Activated CD4-positive, alpha-beta T cell treated with anti-CD3 and anti-CD28 coated beads for 4 hours (primary cell): ENCODE measurements around the gene DGKG.

Source experiments
- DNase-seq, 2 donors: peaks; one replicate each; pipeline ENCODE4 v3.0.0-alpha.2; 2020

The DGKG gene

DNA sequence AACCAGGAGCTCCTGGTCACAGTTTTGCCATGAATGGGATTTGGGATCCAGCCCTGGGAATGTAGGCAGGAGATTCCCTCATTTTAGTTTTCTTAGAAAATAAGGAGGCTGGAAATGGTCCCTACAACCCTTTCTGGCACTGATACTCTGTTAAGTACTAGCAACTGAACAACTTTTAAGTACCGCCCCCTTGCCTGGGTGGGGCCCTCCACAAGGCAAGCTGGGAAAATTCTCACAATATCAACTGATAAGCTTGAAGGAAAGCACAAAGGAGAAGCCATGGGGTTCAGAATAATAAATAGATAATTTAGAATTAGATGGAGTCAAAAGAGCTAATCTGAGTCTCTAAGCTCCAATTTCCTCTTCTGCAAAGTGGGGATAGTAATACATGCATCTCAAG lies 4.2 kb upstream of the DGKG start:
- no peak for DNase-seq

DNA sequence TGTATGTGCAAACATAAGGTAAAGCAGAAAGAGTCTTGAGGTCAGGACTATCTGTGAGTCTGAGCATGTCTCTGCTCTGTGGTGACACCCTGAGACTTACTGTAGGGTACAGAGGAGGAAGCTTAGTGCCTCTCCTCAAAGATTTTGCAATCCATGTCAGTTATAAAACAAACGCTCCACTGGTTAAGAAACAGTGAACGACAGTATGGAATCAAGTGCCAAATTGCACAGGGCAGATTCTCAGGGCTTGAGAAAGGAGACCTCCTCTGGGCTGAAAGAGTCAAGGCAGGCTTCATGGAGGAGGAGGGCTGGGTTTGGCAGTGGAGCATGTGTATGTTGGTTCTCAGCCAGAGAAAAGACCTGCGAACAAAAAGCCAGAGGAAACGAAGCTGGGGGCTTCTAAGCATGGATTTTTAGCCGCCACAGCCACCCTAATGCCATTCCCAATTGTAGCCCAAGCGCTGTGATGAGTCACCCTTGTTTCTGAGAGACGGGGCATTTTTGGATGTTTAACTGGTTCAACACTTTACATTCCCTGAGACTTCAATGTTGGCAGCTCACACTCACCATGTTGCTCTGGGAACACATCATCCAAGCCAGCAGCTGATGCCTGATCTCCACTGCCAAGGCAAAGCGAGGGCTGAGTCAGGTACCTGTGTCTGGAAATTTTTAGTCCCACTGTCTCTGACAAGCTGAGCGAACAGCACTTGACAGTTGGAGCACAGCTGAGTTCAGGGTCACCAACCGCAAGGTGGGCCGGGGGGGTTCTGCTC lies 3.4 kb upstream of the DGKG start:
- no peak for DNase-seq

DNA sequence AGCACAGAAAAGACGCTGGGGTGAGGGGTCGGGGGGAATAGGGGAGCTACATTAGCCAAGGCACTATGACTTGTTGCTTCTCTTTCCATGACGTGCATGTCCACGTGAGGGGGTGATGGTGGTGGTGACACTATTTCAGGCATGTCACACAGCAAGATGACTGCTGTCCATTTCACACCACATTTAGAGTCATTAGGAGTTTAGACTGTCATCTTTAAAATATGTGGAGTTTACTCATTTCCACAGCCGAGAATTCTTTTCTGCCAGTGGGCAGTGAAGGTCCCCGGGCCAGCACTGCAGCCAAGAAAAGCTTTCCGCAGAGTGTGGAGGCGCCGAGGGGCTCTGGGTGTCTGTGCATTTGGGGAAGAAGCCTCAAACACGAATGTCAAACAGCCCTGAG lies 954 bp upstream of the DGKG start:
- DNase-seq, result no peak

DNA sequence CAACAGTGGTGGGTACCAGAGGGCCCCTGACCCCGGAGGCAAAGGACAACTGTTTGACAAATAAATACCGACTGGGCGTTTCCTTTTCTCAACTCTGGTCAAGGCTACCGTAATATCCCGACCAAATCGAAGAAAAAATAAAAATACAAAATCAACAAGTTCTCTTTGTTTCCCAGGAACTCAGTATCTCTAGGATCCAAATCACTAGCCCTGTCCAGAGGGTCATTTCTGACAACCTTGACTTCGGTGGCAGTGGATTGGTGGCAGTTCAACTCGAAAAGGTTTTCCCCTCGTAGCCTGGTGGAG lies 456 bp upstream of the DGKG start:
- DNase-seq, result no peak

DNA sequence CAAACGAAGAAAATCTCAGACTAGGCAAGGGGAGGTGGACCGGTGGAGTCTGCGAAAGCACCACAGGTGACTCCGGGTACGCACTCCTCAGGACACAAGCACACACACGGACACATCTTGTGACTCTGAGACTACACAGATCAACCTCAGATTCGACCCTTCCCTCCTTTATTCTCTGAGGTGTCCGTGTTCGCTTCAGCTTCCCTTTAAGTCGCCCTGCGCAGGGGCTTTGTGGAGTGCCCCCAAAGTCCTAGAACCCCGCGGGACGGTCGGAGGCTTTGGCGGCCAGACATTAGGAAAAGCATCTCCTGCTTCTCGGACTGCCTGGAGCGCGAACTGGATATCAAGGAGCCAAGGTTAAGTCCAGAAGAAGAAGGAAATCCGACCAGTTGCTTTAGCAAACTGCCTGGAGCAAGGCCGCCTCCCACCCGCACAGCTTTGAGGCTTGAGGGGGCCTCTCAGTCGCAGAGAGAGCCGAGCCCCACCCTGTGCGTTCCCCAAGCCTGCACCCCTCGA lies 730 bp downstream of the DGKG start:
- no peak for DNase-seq

DNA sequence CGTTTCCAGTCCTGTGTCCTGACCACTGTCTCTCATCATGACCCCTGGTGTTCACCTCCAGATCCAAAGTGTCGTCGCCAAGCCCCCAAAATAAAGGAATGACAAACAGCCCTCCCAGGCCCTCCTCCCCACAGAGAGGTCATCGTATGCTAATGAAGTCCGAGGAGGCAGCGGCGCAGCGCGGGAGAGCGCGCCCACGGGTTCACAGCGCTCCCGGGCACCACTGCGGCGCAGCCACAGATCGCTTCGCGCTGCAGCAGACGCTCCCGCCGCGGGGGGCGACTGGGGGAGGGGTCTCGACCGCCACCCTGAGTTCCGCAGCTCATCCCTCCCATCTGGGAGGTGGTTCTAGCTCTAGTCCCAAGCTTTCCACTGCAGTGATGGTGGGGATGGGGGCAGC lies 1.3 kb downstream of the DGKG start:
- DNase-seq, result no peak

DNA sequence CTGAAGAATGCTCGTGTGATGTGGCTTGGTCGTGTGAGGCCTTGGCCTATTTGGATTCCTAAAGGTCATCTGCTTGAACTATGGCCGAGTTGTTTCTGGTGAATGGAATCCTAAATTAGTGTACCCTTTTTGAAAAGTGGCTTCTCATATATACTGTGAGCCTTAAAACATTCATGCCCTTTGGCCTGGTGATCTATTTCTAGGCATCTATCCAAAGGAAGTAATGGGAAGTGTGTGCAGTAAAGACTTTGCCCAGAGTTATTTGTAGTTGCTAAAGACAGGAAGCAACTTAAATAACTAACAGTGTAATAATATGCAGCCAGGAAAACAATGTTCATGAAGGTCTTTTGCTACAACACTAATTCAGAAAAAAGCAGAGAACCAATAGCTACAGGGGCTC lies 3.0 kb downstream of the DGKG start:
- DNase-seq, result no peak

DNA sequence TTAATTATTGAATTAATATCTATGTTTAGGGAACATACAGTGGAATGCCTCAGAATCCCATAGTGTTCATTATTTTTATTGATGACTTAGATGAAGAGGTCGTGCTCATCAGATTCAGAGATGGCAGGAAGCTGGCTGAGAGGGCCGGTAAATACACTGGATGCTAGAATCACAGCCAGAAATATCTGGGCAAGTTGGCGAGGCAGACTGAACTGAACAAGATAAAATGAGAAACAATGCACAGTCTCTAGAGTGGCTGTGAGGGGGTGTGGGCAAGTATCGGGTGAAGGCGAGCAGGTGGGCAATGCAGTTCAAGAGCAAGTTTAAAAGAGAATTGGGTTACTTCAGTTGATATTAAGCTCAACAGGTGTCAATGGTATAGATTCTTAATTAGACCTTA lies 5.9 kb downstream of the DGKG start:
- no peak for DNase-seq

DNA sequence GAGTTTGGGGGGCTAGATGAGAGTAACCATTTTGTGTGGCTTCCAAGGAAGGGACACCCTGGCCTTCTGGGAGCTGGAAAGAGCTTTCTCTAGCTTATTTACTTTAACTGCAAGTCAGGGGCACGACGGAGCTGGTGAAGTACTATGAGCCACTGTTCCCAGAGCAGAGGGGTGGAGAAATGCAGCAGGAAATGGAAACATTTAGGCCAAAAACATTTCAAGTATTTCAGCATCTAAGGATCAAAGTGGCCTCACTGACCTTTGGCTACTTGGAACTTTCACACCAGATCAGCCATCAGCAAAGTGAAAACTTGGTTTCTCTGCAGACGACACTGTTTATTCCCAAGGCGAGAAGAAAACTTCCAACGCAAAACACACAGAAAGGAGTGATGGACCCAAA lies 7.9 kb downstream of the DGKG start:
- DNase-seq, result no peak

DNA sequence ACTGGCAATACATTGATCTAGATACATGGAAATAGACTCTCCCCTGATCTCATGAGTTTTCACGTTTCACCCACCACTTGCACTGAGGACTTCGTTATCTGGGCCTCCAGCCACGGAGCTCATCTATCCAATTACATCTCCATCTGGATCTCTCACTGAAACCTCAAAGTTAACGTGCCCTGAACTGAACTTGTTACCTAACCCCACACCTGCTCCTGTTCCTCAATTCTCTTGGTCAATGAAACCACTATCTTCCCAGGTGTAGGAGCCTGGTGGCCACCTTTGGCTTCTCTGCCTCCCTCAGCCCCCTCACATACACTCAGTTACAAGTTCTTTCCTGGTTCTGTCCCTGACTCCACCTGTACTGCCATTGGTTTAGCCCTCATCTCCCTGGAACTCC lies 9.7 kb downstream of the DGKG start:
- DNase-seq, result no peak

DNA sequence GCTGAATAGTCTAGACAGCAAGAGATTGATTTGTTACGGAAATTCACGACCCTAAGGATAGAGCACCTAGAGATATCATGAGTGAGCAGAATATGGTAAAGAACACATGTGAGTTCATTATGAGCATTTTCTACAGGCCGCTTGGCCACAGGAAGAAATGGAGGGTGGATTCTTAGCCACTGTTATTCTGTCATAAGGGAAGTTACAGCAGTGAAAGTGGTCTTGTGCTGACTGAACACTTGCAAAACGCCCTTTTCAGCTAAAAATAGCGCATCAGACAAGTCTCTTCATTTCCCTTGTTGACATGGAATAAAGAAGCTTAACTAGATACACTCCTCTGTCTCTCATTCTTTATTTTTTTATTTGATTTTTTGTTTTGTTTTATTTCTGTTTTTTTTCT lies 19.8 kb downstream of the DGKG start:
- DNase-seq, result no peak

DNA sequence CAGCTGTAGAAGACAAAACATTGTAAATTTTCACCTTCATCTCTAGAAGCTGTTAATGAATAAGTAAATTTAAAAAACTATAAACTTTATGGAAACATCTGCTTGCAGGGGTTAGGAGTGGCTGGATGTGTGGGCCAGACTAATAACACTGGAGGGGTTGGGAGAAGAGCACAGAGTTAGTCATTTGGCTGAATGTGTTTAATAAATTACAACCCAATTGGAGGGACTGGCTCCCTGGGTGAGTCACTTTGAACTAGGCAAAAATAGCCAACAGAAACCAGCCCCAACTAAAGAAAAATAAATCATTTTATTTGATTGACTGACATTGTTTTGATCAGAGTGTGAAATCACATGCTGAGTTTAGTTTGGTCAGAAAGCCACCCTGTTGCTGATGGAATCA lies 21.8 kb downstream of the DGKG start:
- DNase-seq, result no peak

DNA sequence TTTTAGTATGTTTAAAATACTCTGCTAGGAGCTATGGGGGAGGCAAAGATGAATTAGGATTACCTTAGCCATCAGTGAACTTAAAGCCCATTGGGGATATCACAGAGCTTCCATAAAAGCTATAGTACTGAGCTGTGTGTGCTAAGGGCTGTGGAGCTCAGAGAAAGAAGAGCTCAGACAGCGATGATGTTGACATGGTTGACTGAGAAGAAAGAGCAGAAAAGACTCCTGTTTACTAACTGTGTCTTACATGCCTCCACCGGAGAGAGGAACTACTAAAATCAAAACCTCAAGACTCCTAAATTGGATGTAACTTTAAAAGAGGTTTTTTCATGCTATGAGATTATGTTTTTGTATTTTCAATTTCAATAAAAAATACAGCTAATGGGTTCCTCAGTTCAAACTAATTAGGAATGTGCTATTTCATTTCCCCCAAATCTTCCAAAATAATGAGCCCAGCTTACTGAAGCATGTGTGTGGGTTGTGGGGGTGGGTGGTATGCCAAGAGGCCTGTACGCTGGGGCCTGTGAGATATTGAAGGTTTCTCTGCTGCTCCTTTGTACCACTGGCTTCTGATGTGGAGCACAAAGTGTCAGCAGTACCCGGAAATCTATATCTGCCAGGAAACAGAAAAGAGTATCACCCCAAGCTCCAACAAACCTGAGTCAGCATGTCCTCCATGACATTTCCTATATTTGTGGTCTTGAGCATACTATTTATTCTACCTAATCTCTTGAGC lies 22.7 kb downstream of the DGKG start:
- no peak for DNase-seq

DNA sequence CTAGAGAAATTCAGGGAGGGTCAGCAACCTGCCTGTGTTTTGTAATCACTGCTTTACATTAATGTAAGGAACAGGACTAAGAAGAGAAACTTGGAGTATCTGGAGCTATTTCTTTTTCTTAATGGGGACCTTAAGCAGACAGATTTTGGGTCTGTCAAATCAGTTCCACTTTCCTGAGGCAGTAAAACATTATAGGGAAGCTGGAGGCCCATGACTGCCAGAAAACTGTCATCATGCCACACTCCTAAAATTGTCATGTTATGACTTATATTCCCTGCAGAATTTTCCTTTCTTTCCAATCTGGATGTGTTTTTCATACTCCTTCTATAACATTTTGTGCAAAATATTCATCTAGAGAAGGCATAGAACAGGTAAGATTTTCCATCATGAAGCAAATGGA lies 28.8 kb downstream of the DGKG start:
- DNase-seq, result no peak

DNA sequence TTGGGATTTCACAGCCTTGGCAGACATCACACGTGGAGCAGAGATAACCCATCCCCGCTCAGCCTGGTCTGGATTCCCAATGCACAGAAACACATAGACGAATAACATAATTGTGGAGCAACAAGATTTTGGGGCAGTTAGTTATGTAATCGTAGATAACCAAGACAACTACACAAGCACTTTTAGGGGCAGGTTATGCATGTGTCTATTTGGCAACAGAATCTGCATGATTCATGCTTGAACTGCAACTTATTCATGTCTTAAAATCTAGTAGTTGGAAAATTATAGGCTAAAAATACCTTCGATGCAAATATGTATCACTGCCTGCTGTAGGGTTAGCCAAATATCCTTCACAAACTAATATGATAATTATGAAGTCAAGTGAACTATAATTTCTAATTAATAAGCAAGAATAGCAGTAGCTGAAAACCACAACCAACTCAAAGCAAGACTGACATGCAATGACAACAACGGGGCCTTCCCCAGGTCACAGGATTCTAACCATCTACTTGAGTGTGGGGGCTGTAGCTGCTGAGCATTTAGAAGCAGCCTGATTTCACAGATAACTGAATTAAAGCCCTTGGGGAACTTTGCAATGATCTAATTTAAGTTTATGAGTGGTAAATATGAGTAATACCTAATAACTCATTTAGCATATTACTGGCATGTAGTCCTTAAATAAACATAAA lies 31.1 kb downstream of the DGKG start:
- DNase-seq, result no peak

DNA sequence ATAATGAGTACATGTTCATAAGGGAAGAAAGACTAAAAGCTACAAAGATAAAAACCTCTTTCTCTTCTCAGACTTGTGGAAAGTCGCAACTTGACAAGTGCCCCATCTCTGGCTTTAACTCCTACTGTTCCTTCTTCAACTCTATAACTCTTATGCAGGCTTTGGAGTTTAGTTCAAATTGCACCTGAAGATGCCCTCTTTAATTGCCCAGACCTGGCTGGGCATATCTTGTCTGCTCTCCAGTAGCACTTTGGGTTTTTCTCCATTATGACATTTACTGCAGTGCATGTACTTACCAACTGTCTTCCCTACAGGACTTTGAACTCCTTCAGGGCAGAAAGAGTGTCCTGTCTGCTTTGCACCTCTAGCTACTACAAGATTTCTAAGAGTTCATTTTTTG lies 32.4 kb downstream of the DGKG start:
- no peak for DNase-seq

DNA sequence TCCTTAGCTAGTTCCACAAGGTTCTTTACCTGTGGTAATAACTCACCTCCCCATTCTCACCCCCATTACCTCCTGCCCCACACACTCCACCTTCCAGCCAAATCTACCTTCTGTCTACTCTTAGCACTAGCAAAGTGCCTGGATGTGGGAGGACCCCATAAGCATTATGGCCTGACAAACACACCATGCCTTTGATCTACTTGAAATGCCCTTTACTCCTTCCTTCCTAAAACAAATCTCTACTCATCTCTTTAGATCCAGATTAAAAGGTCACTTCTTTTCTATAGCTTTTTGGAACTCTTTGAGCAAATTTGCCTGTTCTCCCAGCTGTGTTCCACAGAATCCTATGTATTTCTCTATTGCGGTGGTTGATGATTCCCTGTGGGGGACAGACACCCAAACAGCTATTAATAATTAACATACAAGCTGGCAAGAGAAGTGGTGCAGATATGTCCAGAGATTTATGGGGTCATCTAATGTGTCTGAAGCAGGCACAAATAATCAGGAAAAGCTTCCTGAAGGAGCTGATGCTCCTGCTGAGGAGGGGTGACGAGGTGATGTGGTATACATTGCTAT lies 34.0 kb downstream of the DGKG start:
- DNase-seq, result no peak

DNA sequence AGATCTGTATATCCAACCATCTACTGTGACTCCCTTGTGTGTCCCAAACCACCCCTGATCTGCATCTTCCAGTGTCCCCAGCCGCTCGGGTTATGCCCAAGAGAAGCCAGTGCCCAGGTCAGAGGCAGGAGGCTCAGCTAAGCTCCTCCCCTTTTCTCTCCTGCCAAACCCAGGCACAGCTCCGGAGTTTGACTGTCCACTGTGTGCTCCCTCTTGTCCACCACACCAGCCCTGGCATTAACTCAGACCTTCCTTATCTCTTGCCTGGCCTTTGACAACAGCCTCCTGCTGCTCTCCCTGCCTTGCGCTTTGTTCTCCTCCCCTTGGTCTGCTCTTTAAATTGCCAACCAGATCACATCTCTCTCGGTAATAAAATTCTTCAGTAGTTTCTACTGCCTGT lies 39.3 kb downstream of the DGKG start:
- DNase-seq, result no peak

DNA sequence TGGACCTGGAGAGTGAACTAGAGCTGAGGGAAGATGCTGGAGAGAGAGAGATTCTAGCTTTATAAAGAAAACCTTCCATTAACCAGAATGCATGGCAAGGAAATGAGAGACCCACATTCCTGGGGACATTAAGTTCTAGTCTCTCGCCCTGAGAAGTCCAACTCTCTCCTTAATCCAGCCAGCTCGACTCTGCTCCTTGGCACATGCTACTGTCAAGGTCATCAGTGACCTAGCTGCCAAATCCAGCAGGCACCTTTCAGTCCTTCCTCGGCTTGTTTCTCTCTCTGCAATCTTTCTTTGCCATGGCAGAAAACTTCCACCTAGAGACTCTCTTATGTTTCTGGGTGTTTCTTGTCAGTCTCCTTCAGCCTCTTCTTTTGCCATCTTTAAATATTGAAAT lies 40.3 kb downstream of the DGKG start:
- DNase-seq, result no peak

DNA sequence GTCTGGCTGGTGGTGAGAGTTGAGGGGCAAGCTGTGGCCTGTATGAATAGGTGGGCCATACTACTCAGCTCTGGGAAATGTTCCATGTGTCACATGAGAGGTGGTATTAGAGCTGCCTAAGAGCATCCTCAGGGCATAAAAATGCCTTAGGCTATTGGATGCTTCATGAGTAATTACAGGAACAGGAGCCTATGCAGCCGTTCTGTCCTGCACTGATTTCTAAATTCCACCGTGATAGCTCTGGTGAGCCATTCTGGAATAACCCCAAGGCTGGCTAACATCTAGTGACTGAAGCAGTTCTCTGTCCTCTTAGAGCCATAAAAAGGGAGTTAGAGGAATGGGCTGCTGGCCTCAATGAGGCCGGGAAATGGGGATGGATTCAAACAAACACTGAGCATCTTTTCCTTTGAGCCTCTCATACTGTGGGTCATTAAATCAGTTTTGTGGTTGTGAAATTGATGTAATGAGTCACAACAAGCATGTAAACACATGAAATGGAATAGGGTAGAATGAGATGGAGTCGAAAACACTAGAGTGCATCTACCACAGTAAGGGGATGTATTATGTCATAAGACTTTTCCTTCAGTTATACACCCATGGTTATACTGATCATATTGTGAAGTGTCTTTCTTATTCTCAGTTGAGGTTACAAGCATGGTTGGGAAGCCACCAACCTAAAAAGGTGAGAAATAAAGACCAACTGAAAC lies 41.0 kb downstream of the DGKG start:
- DNase-seq, result no peak

DNA sequence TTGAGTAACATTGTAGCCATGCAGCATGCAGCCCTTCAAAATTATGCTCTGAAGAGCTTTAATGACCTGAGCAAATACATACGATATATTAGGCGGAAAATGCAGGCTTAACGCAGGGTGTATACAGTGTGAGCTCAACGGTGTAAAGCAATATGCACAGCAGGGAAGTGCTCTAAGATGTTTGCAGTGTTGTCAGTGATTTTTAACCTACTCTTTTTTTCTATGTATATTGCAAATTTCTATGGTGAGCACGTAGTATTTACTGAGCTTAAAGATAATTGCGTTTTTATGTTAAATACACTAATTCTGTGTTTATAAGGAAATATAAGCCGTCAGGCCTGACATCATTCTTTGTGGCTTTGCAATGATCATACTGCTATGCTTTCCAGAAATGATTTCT lies 42.1 kb downstream of the DGKG start:
- DNase-seq, result no peak

DNA sequence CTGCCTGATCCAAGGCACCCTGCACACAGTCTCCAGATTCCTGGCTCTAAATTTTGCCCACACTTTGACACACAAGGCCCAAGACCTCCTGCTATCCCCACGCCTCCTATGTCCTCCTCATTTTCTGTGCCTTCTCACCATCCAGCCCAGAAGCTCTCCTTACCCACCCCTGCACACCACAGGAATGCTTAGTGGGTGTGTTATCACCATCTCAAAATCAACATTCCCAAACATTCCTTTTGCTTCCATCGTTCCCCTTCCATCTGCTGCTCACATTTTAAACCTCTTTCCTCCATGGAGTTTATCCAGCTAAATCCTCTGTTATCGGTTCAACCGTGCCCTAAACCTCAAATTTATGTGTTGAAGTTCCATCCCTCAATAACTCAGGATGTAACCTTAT lies 43.9 kb downstream of the DGKG start:
- no peak for DNase-seq

DNA sequence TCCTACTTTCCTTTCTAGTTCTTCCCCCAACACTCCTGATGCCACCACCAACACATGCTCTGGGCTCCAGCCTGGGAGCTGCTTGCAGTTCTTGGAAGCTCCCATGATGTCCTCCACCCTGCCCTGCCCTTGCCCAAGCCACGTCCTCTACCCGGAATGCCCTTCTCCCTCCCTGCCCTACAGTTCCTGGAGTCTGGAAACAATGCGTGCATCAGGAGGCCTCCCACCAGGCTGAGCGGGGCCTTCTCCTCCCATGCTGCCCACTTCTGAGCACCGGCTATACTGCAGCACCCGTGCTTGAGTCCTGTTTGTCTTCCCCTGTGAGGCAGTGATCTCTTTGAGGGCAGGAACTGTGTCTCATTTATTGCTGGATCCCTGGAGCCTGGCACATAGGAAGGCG lies 44.6 kb downstream of the DGKG start:
- DNase-seq, result no peak
